Pancreas (tissue), 10 donors: ENCODE results near the gene HBP1. TPM values are rescaled to one million over a fixed set of nuclear protein-coding genes. Genes with fewer than 3 reads are reported as not detected.
"Not testable (repeated sequence)": the region's sequence is repeated elsewhere in the genome, so short reads cannot be mapped to it uniquely, and the experiment has no call there.

Experiments
- ATAC-seq, 4 donors: fragments of 200-7000 bp; cut with Tn5 transposase; one replicate each; pipeline versions ENCODE4 v1.8.0 to v1.9.1; 2020; ENCODE audit warnings: mild to moderate bottlenecking in 4 of 4, moderate library complexity in 4 of 4
- DNase-seq, 6 donors: peaks; one replicate each; pipeline ENCODE4 v3.0.0-alpha.2; 2020
- FAIRE-seq: peaks from 2 replicates; lab custom pipeline; 2012; peaks lifted over from hg19 to GRCh38; lab: Jason Lieb, UNC
- H3K27ac ChIP-seq, 4 donors: fragments of 200-600 bp; sonication (generic); 1 replicate in 3 of 4; 2 replicates in 1 of 4; pipeline versions ENCODE4 v1.5.0 to v1.8.0; 2020
- H3K27me3 ChIP-seq, 4 donors: fragments of 200-600 bp; one replicate each; pipeline ENCODE4 v1.8.0; 2021
- H3K36me3 ChIP-seq, 3 donors: fragments of 200-600 bp; sonication (generic) in 1 of 3; one replicate each; pipeline versions ENCODE4 v1.5.0 to v1.8.0; 2020 to 2021
- H3K4me1 ChIP-seq, 3 donors: fragments of 200-600 bp; one replicate each; pipeline ENCODE4 v1.8.0; 2021
- H3K4me3 ChIP-seq, 4 donors: fragments of 200-600 bp; sonication (generic) in 2 of 4; one replicate each; pipeline versions ENCODE4 v1.5.0 to v1.8.0; 2020 to 2021
- H3K9me3 ChIP-seq, 4 donors: fragments of 200-600 bp; one replicate each; pipeline ENCODE4 v1.8.0; 2021
- WGBS, 2 donors: extraction: QIAGEN DNeasy Blood & Tissue Kit; methylation state at CpG; one replicate each; pipeline ENCODE4 v1.1.7; 2013; 5-methylcytosine and 5-hydroxymethylcytosine counted together
- intact Hi-C, 3 donors: fragments of 100-400 bp; cut with DNase I; formaldehyde crosslinking; loops; one replicate each; pipeline versions ENCODE4 v1.11.1 to v1.14.2; 2022
- polyA plus RNA-seq, 2 donors: library from polyadenylated mRNA; stranded (reverse); fragments of 200-250 nt; gene quantifications; one replicate each; pipeline ENCODE4 v1.2.3, GENCODE V29; 2013
- total RNA-seq, 6 donors: library from RNA; stranded (reverse); fragmentation: NEBNext Ultra II Directional in 4 of 6; extraction: Animal tissue kit (Norgen Biotek cat#: 25700) in 4 of 6; gene quantifications; one replicate each; pipeline versions ENCODE4 v1.2.1 to v1.2.4, GENCODE V29; 2021 to 2023
- TF ChIP-seq, protein P1 (sequence below), 4 donors: fragments of 200-600 bp; sonication (generic) in 3 of 4; IDR thresholded peaks; one replicate each; pipeline versions ENCODE4 v1.5.0 to v1.8.0; 2021; ENCODE audit warnings: antibody characterized with exemption in 4 of 4
- donor health status: healthy with polysubstance abuse.
- donor health status: DM: no; HTN: no; CAD: no; lungs with moderate emphysema.
- donor health status: DM: no; HTN: no; CAD: no.
- donor health status: control.
- donor health status: control.
- donor health status: Bipolar disorder and iron deficiency.
- donor health status: DM: yes; HTN: yes; CAD: no.
- donor health status: DM: no; HTN: no; CAD: no.
- donor health status: DM: no; HTN: no; CAD: no.
- donor health status: DM: yes; HTN: yes; CAD: no.

HBP1 gene
- total and polyA plus RNA-seq, 8 donors, result 13.3 to 50.4 (median 27.6) TPM

GRCh38 chr7:107138696-107139420 lies 29.9 kb upstream of the HBP1 start:
- DNase-seq, result no peak
- ATAC-seq, result no peak
- TF ChIP-seq, protein P1, sequence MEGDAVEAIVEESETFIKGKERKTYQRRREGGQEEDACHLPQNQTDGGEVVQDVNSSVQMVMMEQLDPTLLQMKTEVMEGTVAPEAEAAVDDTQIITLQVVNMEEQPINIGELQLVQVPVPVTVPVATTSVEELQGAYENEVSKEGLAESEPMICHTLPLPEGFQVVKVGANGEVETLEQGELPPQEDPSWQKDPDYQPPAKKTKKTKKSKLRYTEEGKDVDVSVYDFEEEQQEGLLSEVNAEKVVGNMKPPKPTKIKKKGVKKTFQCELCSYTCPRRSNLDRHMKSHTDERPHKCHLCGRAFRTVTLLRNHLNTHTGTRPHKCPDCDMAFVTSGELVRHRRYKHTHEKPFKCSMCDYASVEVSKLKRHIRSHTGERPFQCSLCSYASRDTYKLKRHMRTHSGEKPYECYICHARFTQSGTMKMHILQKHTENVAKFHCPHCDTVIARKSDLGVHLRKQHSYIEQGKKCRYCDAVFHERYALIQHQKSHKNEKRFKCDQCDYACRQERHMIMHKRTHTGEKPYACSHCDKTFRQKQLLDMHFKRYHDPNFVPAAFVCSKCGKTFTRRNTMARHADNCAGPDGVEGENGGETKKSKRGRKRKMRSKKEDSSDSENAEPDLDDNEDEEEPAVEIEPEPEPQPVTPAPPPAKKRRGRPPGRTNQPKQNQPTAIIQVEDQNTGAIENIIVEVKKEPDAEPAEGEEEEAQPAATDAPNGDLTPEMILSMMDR (IDR thresholded peaks at IDR 0.05), result no peak
- H3K4me3 ChIP-seq, result no peak overlapping the region
- no peak for FAIRE-seq
- no peaks in the 10 kb centered on the region for H3K27me3 ChIP-seq
- no peaks in the 10 kb centered on the region for H3K9me3 ChIP-seq
- no peak overlapping the region for H3K27ac ChIP-seq
- intact Hi-C loops, result no loop called here
- H3K4me1 ChIP-seq, result no peaks in the 10 kb centered on the region
- 82 to 91% methylated on average over 7 of the region's 7 CpGs for WGBS, 2 donors
- no peaks in the 10 kb centered on the region for H3K36me3 ChIP-seq

- not testable (repeated sequence) for H3K27me3 ChIP-seq, H3K36me3 ChIP-seq, H3K27ac ChIP-seq, H3K9me3 ChIP-seq, DNase-seq, H3K4me1 ChIP-seq, ATAC-seq, H3K4me3 ChIP-seq, FAIRE-seq
- intact Hi-C loops, result loop anchor here in 2 of 3 donors (10.0 kb wide), 2 partner anchors 189 to 199 kb away; no protein-coding TSS in a partner anchor
- 87 to 92% methylated on average over 5 of the region's 5 CpGs for WGBS, 2 donors
Measured at GRCh38 chr7:107143875-107144274, 24.9 kb upstream of the HBP1 start.

DNA sequence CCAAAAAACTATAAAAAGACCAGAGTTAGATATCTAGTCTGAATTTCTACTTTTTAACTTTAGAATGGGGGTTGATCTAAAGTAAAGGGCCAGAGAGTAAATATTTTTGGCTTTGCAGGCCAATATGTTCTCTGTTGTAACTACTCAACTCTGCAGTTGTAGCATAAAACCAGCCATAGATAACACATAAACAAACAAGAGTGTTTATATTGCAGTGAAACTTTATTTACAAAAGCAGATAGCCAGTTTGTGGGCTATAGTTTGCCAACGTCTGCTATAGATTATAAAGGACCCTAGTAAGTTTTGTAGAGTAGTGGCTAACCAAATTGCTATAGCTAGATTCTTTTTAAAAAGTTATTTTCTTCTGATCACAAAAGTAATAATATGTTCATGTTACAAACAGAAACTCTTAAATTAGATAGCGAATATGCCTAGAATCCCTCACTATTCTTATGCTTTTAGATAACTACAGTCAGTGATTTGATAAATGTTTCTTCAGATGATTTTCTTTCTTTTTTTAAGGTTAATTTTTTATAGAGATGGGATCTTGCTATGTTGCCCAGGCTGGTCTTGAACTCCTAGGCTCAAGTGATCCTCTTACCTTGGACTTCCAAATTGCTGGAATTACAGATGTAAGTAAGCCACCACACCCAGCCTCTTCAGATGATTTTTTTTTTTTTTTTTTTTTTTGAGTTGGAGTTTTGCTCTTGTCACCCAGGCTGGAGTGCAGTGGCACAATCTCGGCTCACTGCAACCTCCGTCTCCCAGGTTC lies 23.6 kb upstream of the HBP1 start:
- peaks cover 0 to 6% (median 3%) of the 10 kb centered on the region in 3 donors for H3K4me1 ChIP-seq
- H3K36me3 ChIP-seq, result no peaks in the 10 kb centered on the region
- TF ChIP-seq, protein P1 (IDR thresholded peaks at IDR 0.05), result no peak
- ATAC-seq (no peak), DNase-seq (no peak), FAIRE-seq (no peak)
- H3K27me3 ChIP-seq, result no peaks in the 10 kb centered on the region
- 78% methylated on average over 4 of the region's 4 CpGs for WGBS, 2 donors
- H3K9me3 ChIP-seq, result no peaks in the 10 kb centered on the region
- no peak overlapping the region for H3K4me3 ChIP-seq
- intact Hi-C loops, result loop anchor here in 2 of 3 donors (5.0 to 10.0 kb wide), 3 partner anchors 190 to 353 kb away; no protein-coding TSS in a partner anchor
- H3K27ac ChIP-seq, result no peak overlapping the region

- 24 to 26% methylated on average over 3 of the region's 3 CpGs for WGBS, 2 donors
- H3K36me3 ChIP-seq, result no peaks in the 10 kb centered on the region
- TF ChIP-seq, protein P1 (IDR thresholded peaks at IDR 0.05), result peak in 3 of 4 donors; percentile 14 to 46 (median 23)
- intact Hi-C loops, result loop anchor here in 2 of 3 donors (5.0 to 10.0 kb wide), 3 partner anchors 193 to 355 kb away; no protein-coding TSS in a partner anchor
- no peak overlapping the region for H3K4me3 ChIP-seq
- ATAC-seq, result peak; percentile 71 to 91 (median 84)
- H3K4me1 ChIP-seq, result peaks cover 0 to 6% (median 3%) of the 10 kb centered on the region in 3 donors
- H3K9me3 ChIP-seq, result no peaks in the 10 kb centered on the region
- no peak for FAIRE-seq
- no peak overlapping the region for H3K27ac ChIP-seq
- peak in 1 of 6 donors; percentile 19 for DNase-seq
- H3K27me3 ChIP-seq, result no peaks in the 10 kb centered on the region
Measured at GRCh38 chr7:107147464-107148393, 21.1 kb upstream of the HBP1 start.
